Embryonic facial prominence (tissue), 1 donor: Measurements from ENCODE around the gene GDF15.

Experiments used
- DNase-seq: peaks from one replicate; pipeline ENCODE4 v3.0.0-alpha.2; 2016; ENCODE audit errors: extremely low spot score

Gene GDF15

DNA sequence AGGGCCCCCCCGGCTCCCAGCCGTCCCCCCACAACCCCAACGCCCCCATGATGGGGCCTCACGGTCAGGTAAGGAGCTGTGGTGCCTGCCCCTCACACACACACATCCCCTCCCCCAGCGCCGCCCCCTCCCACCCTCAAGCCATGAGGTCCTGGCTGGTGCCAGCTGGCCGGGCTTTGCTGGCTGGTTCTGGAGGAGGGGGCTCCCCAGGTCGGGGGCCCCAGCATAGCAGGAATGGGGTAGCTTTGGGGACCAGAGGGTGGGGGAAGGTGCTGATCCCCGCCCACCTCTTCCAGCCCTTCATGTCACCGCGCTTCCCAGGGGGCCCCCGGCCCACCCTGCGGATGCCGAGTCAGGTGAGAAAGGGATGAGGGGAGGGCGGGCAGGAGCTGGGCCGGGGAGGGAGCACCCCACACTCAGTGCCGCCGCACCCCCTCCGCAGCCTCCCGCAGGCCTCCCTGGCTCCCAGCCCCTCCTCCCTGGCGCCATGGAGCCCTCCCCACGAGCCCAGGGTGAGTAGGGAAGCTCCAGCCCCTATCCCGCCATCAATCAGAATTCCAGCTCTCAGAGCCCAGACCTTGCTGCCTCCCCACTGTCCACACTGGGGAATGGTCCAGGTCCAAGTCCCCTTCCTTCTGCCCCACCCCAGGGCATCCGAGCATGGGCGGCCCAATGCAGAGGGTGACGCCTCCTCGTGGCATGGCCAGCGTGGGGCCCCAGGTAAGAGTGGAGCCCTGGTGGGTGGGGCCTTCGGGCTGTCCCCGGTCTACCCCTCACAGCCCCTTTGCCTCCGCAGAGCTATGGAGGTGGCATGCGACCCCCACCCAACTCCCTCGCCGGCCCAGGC lies 45.6 kb downstream of the GDF15 start:
- DNase-seq: no peak

DNA sequence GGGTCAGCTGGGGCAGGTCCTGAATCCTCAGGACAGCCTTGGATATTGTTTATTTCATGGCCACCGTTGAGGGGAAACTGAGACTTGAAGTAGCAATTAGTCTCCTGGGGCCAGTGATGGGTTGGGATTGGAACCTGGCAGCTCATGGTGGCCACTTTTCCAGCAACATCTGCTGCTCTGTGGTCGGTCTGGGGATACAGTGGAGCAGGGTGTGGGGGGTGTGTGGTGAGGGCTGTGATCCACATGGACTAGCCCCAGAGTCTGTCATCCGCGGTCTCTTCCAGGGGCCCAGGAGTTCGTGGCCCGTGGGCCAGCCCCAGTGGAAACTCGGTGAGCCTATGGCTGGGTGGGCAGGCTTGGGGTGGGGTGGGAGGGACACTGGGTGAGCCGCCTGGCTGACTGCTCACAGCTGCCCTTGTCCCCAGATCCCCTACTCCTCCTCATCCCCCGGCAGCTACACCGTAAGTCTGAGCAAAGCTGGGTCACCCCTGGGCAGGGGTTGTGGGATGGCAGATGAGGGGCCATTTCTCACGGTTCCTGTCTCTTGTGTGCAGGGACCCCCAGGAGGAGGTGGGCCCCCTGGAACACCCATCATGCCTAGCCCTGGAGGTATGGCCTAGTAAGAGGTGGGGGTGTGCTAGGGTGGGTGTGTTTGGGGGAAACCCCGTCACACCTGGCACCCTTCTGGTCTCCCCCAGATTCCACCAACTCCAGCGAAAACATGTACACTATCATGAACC lies 46.5 kb downstream of the GDF15 start:
- DNase-seq: no peak

DNA sequence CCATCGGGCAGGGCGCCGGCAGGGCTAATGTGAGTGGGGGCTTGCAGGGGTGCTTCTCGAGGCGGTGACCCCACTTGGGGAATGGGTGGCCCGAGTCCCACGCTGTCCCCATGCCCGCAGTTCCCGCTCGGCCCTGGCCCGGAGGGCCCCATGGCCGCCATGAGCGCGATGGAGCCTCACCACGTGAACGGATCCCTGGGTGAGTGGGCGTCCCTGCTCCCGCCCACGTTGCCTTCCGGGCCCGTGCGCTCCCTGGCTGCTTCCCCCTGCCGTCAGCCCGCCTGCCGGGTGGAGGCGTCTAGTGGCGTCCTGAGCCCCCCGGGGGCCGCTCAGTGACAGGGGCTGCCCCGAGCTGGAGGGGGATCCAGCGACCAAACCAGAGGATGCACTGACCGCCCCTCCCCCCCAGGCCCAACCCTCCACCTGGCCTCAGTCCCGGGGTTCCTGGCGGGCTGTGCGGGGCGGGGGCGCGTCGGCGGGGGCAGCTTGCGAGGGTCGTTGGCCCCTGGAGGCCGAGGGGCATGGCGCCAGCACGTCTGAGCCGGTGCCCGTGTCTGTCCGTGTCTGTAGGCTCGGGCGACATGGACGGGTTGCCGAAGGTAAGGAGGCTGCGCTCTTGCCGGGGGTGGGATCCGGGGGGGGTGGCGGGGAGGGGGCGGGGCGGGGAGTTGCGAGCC lies 47.2 kb downstream of the GDF15 start:
- no peak for DNase-seq

DNA sequence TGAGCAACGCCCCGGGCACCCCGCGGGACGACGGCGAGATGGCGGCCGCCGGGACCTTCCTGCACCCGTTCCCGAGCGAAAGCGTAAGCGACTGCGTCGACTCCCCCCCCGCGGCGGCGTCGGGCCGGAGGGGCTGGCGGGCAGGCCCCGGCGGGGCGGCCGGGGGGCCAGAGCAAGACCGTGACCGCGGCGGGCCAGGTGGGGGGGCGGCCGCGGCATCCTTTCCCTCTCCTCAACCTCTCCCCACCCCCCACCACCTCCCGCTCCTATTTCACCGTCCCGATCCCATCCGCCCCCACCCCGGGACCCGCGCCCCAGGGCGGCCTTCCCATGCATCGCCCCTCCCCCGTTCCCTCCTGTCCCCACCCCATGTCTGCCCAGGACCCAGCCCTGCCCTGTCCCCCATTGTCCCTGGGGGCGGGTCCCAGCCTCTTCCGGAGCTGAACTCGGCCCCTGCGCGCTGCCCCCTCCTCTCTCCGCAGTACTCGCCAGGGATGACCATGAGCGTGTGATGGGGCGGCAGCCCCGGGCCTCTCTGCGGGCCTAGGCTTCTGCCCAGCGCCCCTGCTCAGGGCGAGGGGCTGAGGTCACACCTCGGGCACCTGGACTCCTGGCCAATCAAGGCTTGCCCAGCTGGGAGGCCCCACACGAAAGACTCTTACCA lies 47.9 kb downstream of the GDF15 start:
- no peak for DNase-seq

DNA sequence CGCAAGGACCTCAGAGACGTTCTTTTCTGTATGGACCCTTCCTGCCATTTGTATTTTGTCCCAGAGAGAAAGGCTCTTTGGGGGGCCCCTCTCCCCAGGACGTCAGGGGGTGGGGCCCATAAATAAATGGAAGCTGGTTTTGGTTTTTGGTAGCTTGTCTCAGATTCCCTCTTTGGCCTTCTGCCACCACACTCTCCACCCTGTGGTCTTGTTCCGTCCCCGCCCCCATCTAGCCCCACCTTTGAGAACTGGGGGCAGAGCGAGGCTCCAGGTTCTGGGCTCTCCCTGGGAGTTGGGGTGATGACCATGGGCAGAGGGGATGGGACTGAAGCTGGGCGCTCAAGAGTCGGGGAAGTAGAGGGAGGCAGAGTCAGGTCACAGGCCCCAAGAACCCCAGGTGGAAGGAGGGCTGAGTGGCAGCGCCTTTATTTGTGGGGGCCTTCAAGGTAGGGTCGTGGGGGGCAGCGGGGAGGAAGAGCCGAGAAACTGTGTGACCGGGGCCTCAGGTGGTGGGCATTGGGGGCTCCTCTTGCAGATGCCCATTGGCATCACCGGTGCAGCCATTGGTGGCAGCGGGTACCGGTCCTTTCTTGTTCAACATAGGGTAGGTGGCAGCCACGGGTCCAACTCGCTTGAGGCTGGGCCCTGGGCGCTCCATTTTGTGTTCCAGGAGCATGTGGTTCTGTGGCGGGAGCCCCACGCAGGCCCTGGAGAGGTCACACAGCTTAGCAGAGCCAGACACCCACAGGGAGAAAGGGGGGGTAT lies 48.6 kb downstream of the GDF15 start:
- DNase-seq: no peak

DNA sequence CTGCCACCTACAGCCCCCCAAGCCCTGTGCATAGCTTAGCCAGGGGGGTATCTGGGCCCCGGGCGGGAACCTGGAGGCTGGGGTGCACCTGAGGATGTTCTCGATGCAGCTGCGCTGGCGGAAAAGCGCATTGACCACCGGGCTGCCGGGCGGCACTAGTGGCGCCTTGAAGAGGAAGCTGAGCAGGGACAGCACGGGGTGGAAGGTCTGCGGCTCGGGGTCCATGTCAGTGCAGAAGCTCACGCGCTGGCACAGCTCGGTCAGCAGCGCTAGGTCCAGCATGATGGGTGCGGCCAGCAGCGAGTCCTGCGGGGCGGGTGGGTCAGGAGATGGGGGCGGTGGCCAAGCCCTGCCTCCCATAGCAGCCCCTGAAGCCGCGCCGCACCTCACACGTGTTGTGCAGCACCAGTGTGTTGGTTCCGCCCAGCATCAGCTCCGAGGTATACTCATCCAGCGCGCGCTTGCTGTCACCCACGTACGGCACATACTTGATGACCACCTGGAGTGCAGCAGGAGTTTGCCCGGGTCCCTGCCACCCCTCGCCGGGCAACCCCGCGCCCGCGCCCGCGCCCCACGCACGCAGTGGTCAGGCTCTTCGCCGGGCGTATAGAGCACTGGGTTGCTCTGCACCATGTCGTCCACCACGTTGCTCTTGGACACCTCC lies 49.4 kb downstream of the GDF15 start:
- no peak for DNase-seq

DNA sequence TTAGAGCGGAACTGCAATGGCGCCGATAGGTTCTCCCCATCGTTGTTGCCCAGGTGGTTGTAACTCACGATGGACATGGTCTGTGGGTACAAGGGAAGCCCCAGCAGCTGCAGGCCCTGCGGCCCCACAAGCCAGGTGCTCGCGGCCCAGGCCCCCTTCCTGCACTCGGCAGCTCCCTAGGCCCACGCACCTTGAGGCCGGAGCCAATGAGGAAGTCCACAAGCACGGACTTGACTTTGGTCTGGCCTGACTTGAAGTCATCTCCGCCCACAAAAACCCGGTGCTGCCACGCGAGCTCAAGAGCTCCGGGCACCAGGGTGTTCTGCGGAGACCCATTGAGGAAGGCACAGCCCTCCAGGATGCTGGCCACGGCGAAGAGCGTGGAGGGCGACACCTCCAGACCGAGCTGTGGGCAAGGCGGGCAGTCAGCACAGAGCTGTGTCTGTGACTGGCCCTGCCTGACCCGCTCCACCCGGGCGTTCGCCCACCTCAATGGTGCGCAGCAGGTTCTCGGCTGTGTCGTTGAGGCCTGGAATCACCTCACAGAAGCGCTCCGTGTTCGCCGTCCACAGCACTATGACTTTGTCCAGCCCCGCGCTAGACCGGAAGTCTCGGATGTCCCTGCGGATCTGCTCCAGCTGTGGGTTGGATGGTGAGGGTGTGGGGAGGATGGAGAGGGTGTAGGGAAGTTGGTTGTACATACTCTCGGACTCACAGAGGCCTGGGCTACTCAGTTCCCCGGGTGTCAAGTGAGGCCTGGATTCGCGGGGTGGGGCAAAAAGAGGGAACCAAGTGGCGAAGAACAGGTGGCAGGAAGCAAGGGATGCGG lies 50.1 kb downstream of the GDF15 start:
- DNase-seq: no peak

DNA sequence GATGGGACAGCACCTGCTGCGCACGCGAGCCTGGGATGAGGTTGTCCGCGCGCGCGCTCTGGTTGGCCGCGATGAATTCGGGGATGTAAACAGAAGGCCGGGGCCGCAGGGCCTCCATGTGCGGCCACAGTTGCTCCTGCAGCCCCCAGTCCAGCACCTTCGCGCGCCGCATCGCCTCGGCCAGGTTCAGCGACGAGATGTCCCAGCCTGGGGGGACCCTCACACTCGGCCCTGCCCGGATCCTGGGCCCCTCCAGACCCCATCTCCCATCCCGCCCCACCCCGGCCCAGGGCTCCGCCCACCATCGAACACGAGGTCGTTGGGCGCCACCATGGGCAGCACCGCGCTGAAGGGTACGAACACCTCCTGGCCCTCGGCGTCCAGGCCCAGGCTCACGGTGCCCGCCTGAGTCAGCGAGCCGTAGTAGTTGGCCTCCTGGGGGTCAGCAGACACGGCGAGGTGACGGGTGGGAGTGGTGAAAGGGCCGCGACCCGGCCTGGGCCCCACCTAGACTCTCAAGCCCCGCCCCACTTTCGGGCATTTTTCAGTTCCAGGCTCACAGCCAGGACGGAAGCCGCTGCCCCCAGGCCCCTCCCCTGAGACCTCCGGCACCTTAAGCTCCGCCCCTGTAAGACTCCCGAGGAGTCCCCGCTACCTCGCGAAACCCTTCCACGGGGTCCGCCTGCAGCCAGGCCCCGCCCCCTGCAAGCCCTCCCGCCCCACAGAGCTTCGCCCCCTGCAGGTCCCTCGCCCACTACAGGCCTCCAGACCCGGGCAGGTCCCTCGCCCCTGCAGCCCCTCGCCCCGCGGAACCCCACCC lies 50.9 kb downstream of the GDF15 start:
- DNase-seq: no peak

DNA sequence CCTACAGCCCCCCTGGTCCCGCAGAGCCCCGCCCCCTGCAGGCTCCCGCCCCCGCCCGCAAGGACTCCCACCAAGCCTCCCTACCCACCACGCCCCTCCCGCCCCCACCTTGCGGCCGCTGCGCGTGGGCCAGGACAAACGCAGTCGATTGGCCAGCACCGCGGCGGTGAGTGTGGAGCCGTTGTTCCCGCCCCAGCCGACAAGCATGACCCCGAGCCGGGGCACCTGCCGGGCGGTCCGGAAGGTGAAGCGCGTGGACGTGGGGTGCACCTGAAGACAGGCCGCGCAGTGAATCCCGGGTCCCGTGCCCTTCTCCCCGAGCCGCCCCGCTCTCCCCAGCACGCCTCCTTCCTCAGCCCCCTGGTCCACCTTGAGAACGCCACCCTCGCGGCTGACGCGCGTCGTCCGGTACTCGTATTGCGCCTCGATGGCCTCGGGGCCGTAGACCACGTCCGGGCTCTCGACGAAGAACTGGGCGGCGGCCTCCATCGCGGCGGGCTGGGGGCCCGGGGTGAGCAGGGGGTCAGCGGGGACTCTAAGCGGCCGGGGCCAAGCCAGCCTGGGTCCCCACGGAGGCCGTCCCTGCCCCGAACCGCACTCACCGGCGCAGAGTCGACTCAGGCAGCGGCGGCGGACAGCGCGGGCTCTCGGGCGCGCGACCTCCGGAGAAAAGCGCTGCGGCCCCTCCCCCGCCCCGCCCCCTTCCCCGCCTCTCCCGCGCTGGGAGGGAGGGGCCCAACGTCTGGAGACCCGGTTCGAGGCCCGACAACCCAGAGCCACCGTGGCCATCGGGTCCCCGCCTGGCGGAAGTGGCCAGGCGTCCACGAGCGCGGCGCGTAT lies 51.8 kb downstream of the GDF15 start, which contains the start of gene ISYNA1:
ISYNA1 (minus strand) TSS at position 643 of the 840 bp plus-strand sequence; CDS start at position 489, 154 bp downstream.
- DNase-seq: no peak

DNA sequence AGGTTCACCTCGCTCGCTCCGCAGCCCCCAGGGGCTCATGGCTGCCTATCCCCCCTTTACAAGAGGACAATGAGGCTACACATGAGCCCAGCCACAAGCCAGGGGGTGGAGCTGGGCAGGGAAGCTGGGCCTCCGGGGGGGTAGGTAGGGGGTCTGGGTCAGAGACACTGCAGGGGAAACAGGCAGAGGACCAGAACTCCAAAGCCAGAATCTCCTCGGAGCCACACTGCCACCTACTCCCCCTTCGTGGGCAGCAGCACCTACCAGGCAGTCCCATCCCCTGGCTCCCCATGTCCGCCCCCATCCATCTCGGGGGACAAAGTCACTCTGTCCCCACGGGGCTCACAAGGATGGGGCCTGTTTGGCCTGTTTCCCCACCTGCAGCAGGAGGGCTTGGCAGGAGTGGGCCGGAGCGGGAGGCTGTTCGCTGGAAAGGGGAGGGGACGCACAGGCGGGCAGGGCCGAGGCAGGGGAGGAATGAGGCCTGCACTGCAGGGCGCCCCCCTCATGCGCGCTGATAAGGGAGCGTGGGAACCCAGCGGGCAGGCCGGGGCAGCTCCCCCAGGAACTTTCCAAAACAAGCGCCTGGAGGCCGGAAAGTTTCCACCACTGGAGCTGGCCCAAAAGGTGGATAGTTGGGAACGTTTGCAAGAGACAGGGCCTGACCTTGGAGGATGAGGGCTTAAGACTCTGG lies 52.5 kb downstream of the GDF15 start:
- DNase-seq: no peak
